ENCODE data around the gene PARP2. TPM values are rescaled to one million over a fixed set of nuclear protein-coding genes. Genes with fewer than 3 reads are reported as not detected.

The PARP2 gene
- total RNA-seq, 2 donors from 2014 or later = 36.1 to 63.7 TPM

DNA sequence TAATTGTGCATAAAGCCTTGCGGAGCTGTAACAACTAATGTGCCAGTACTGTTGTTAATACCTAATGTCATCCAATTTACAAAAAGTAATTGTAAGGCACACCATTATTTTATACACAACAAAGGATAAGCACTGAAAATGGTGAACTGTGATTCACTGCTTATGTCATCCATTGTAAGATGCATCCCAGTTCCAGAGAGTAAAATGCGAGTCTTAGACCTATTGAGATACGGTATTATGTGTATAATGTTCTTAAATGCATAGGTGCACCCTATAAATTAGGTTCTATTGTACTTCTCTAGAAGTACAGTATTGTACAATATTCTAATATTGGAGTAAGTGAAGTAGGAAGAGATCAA lies 406 bp downstream of the PARP2 start:
- WGBS, 2 experiments (ENCODE audit: insufficient coverage in 1 of 2, insufficient read length in 1 of 2) = 0 to 12% methylated on average over 2 of the region's 3 CpGs
- no peaks in the 10 kb centered on the region for H3K9me3 ChIP-seq (ENCODE audit: control insufficient read depth, low read length)
- Mint-ChIP-seq H3K9me3 (no peaks in the 10 kb centered on the region), H3K27ac (peak overlapping the region; percentile 99), H3K4me3 (peak overlapping the region; percentile 91), H3K4me1 (peaks cover 4% of the 10 kb centered on the region), H3K27me3 (ENCODE audit: insufficient read depth) (no peaks in the 10 kb centered on the region), H3K36me3 (ENCODE audit: low read depth) (peaks cover 30% of the 10 kb centered on the region)
- DNase-seq = no peak
- peaks cover 37% of the 10 kb centered on the region for H3K36me3 ChIP-seq (ENCODE audit: control insufficient read depth, insufficient read depth, low read length)
- peak overlapping the region; percentile 95 for H3K9ac ChIP-seq (ENCODE audit: extremely low read depth, low read length, poor library complexity, severe bottlenecking)
- H3K27ac ChIP-seq (ENCODE audit: low read depth, low read length) = peak overlapping the region; percentile 69
- H3K4me3 ChIP-seq (ENCODE audit: low read length) = peak overlapping the region; percentile 100
- TF ChIP-seq, protein P1, sequence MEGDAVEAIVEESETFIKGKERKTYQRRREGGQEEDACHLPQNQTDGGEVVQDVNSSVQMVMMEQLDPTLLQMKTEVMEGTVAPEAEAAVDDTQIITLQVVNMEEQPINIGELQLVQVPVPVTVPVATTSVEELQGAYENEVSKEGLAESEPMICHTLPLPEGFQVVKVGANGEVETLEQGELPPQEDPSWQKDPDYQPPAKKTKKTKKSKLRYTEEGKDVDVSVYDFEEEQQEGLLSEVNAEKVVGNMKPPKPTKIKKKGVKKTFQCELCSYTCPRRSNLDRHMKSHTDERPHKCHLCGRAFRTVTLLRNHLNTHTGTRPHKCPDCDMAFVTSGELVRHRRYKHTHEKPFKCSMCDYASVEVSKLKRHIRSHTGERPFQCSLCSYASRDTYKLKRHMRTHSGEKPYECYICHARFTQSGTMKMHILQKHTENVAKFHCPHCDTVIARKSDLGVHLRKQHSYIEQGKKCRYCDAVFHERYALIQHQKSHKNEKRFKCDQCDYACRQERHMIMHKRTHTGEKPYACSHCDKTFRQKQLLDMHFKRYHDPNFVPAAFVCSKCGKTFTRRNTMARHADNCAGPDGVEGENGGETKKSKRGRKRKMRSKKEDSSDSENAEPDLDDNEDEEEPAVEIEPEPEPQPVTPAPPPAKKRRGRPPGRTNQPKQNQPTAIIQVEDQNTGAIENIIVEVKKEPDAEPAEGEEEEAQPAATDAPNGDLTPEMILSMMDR (conservative IDR thresholded peaks at IDR 0.05) = no peak
- no peaks in the 10 kb centered on the region for H3K27me3 ChIP-seq (ENCODE audit: control insufficient read depth, insufficient read depth, low read length, poor library complexity, severe bottlenecking)
- H3K4me1 ChIP-seq (ENCODE audit: control insufficient read depth, insufficient read depth, low read length) = no peaks in the 10 kb centered on the region

DNA sequence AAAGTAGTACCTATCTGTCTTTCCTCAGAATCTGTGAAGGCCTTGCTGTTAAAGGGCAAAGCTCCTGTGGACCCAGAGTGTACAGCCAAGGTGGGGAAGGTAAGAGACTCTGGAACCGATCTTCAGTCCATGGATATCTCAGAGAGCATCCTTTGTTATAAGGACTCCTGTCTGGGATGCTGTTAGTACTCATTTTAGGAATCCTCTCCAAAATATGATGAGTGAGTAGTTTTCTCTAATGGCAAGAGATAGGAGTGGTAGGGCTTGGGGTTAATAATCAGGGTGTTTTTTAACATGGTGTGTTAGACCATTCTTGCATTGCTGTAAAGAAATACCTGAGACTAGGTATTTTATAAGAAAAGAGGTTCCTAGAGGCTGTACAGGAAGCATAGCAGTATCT lies 1.9 kb downstream of the PARP2 start:
- Histone ChIP-seq H3K4me1 (ENCODE audit: control insufficient read depth, insufficient read depth, low read length) (no peaks in the 10 kb centered on the region), H3K9ac (ENCODE audit: extremely low read depth, low read length, poor library complexity, severe bottlenecking) (no peak overlapping the region), H3K36me3 (ENCODE audit: control insufficient read depth, insufficient read depth, low read length) (peaks cover 51% of the 10 kb centered on the region), H3K4me3 (ENCODE audit: low read length) (no peak overlapping the region), H3K27ac (ENCODE audit: low read depth, low read length) (no peak overlapping the region), H3K9me3 (ENCODE audit: control insufficient read depth, low read length) (no peaks in the 10 kb centered on the region), H3K27me3 (ENCODE audit: control insufficient read depth, insufficient read depth, low read length, poor library complexity, severe bottlenecking) (no peaks in the 10 kb centered on the region)
- DNase-seq = no peak
- Mint-ChIP-seq H3K27me3 (ENCODE audit: insufficient read depth) (no peaks in the 10 kb centered on the region), H3K27ac (no peak overlapping the region), H3K9me3 (no peaks in the 10 kb centered on the region), H3K4me1 (peaks cover 4% of the 10 kb centered on the region), H3K4me3 (no peak overlapping the region), H3K36me3 (ENCODE audit: low read depth) (peaks cover 41% of the 10 kb centered on the region)
- WGBS, 2 experiments (ENCODE audit: insufficient coverage in 1 of 2, insufficient read length in 1 of 2) = 88 to 100% methylated on average over 1 of the region's 1 CpG
- TF ChIP-seq, protein P1 (conservative IDR thresholded peaks at IDR 0.05) = no peak

DNA sequence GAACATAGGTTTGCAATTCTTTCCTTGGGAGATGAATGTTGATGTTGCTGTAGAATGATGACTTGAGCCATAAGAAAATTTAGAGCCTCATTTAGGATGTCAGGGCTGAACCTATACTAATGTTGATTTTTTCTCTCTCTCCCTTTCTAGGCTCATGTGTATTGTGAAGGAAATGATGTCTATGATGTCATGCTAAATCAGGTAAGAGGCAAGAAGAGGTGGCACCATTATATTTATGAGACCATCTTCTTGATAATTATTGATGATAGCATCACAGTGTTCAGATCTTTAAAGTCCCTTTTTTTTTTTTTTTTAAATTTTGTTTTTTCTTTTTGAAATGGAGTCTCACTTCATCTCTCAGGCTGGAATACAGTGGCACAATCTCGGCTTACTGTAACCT lies 3.3 kb downstream of the PARP2 start:
- Histone ChIP-seq H3K9ac (ENCODE audit: extremely low read depth, low read length, poor library complexity, severe bottlenecking) (no peak overlapping the region), H3K27me3 (ENCODE audit: control insufficient read depth, insufficient read depth, low read length, poor library complexity, severe bottlenecking) (no peaks in the 10 kb centered on the region), H3K4me1 (ENCODE audit: control insufficient read depth, insufficient read depth, low read length) (no peaks in the 10 kb centered on the region), H3K9me3 (ENCODE audit: control insufficient read depth, low read length) (no peaks in the 10 kb centered on the region), H3K36me3 (ENCODE audit: control insufficient read depth, insufficient read depth, low read length) (peaks cover 61% of the 10 kb centered on the region), H3K27ac (ENCODE audit: low read depth, low read length) (no peak overlapping the region), H3K4me3 (ENCODE audit: low read length) (no peak overlapping the region)
- H3K4me3 Mint-ChIP-seq = no peak overlapping the region
- H3K9me3 Mint-ChIP-seq = no peaks in the 10 kb centered on the region
- no peak overlapping the region for H3K27ac Mint-ChIP-seq
- H3K36me3 Mint-ChIP-seq (ENCODE audit: low read depth) = peaks cover 51% of the 10 kb centered on the region
- no peaks in the 10 kb centered on the region for H3K27me3 Mint-ChIP-seq (ENCODE audit: insufficient read depth)
- DNase-seq = no peak
- peaks cover 4% of the 10 kb centered on the region for H3K4me1 Mint-ChIP-seq
- TF ChIP-seq, protein P1 (conservative IDR thresholded peaks at IDR 0.05) = no peak
- 96% methylated on average over 1 of the region's 1 CpG; no CpG with 5 or more reads in 1 of the 2 experiments for WGBS, 2 experiments (ENCODE audit: insufficient coverage in 1 of 2, insufficient read length in 1 of 2)
